Duodenal mucosa (tissue), 2 donors: ENCODE results near the gene GCDH.

ENCODE experiments used
- H3K27ac ChIP-seq: one replicate; pipeline ENCODE4 v1.7.0; 2013; ENCODE audit warnings: low read depth, low read length
- H3K27me3 ChIP-seq, 2 donors: one replicate each; pipeline ENCODE4 v1.7.0; 2013; ENCODE audit warnings: low read length in 2 of 2, control low read depth in 1 of 2; ENCODE audit not compliant: insufficient read depth in 2 of 2, control insufficient read depth in 1 of 2
- H3K36me3 ChIP-seq, 2 donors: one replicate each; pipeline ENCODE4 v1.7.0; 2013; ENCODE audit warnings: low read length in 2 of 2, control low read depth in 1 of 2; ENCODE audit not compliant: insufficient read depth in 2 of 2, control insufficient read depth in 1 of 2
- H3K4me1 ChIP-seq, 2 donors: one replicate each; pipeline ENCODE4 v1.7.0; 2013; ENCODE audit warnings: low read length in 2 of 2, control low read depth in 1 of 2; ENCODE audit not compliant: insufficient read depth in 2 of 2, control insufficient read depth in 1 of 2
- H3K4me3 ChIP-seq, 2 donors: one replicate each; pipeline ENCODE4 v1.7.0; 2013; ENCODE audit warnings: low read length in 2 of 2, low read depth in 1 of 2
- H3K9ac ChIP-seq, 2 donors: one replicate each; pipeline ENCODE4 v1.7.0; 2013; ENCODE audit warnings: low read length in 2 of 2, low read depth in 1 of 2
- H3K9me3 ChIP-seq, 2 donors: one replicate each; pipeline ENCODE4 v1.7.0; 2013; ENCODE audit warnings: low read length in 2 of 2, control low read depth in 1 of 2; ENCODE audit not compliant: control insufficient read depth in 1 of 2

The GCDH gene

GRCh38 chr19:12864143-12864542, 26.8 kb upstream of the GCDH start:
- Histone ChIP-seq H3K27ac (no peak overlapping the region), H3K4me3 (no peak overlapping the region), H3K9me3 (no peaks in the 10 kb centered on the region), H3K9ac (no peak overlapping the region), H3K36me3 (no peaks in the 10 kb centered on the region), H3K4me1 (peaks cover 6 to 11% of the 10 kb centered on the region in 2 donors), H3K27me3 (no peaks in the 10 kb centered on the region)

GRCh38 chr19:12864721-12865715, 25.9 kb upstream of the GCDH start:
- no peak overlapping the region for H3K9ac ChIP-seq
- no peaks in the 10 kb centered on the region for H3K27me3 ChIP-seq
- H3K4me3 ChIP-seq = no peak overlapping the region
- no peak overlapping the region for H3K27ac ChIP-seq
- no peaks in the 10 kb centered on the region for H3K9me3 ChIP-seq
- H3K4me1 ChIP-seq = peaks cover 6 to 11% of the 10 kb centered on the region in 2 donors
- no peaks in the 10 kb centered on the region for H3K36me3 ChIP-seq

GRCh38 chr19:12865746-12866415, 25.1 kb upstream of the GCDH start:
- no peak overlapping the region for H3K9ac ChIP-seq
- H3K4me3 ChIP-seq = no peak overlapping the region
- H3K27me3 ChIP-seq = no peaks in the 10 kb centered on the region
- H3K4me1 ChIP-seq = peaks cover 6 to 11% of the 10 kb centered on the region in 2 donors
- no peak overlapping the region for H3K27ac ChIP-seq
- H3K9me3 ChIP-seq = no peaks in the 10 kb centered on the region
- H3K36me3 ChIP-seq = no peaks in the 10 kb centered on the region

- no peaks in the 10 kb centered on the region for H3K36me3 ChIP-seq
- H3K9me3 ChIP-seq = no peaks in the 10 kb centered on the region
- H3K9ac ChIP-seq = no peak overlapping the region
- H3K27me3 ChIP-seq = no peaks in the 10 kb centered on the region
- peaks cover 6 to 11% of the 10 kb centered on the region in 2 donors for H3K4me1 ChIP-seq
- H3K27ac ChIP-seq = no peak overlapping the region
- H3K4me3 ChIP-seq = no peak overlapping the region
Measured at GRCh38 chr19:12866416-12867119, 24.4 kb upstream of the GCDH start.

GRCh38 chr19:12867120-12868099, 23.6 kb upstream of the GCDH start:
- Histone ChIP-seq H3K27ac (no peak overlapping the region), H3K4me3 (peak overlapping the region; percentile 57 to 68), H3K9me3 (no peaks in the 10 kb centered on the region), H3K27me3 (no peaks in the 10 kb centered on the region), H3K4me1 (peaks cover 6 to 11% of the 10 kb centered on the region in 2 donors), H3K9ac (peak overlapping the region in 1 of 2 donors; percentile 47), H3K36me3 (no peaks in the 10 kb centered on the region)

- H3K4me3 ChIP-seq = no peak overlapping the region
- no peak overlapping the region for H3K27ac ChIP-seq
- H3K36me3 ChIP-seq = no peaks in the 10 kb centered on the region
- H3K9me3 ChIP-seq = no peaks in the 10 kb centered on the region
- no peak overlapping the region for H3K9ac ChIP-seq
- H3K4me1 ChIP-seq = peaks cover 6 to 11% of the 10 kb centered on the region in 2 donors
- H3K27me3 ChIP-seq = no peaks in the 10 kb centered on the region
Measured at GRCh38 chr19:12868540-12869112, 22.3 kb upstream of the GCDH start.

- Histone ChIP-seq H3K4me1 (peaks cover 6 to 11% of the 10 kb centered on the region in 2 donors), H3K9ac (no peak overlapping the region), H3K27me3 (no peaks in the 10 kb centered on the region), H3K4me3 (no peak overlapping the region), H3K36me3 (peaks cover 0 to 11% of the 10 kb centered on the region in 2 donors), H3K27ac (no peak overlapping the region), H3K9me3 (no peaks in the 10 kb centered on the region)
Measured at GRCh38 chr19:12871681-12872080, 19.3 kb upstream of the GCDH start.

GRCh38 chr19:12872255-12872654, 18.7 kb upstream of the GCDH start:
- Histone ChIP-seq H3K27ac (no peak overlapping the region), H3K27me3 (no peaks in the 10 kb centered on the region), H3K9ac (no peak overlapping the region), H3K36me3 (peaks cover 0 to 11% of the 10 kb centered on the region in 2 donors), H3K4me1 (peaks cover 3 to 7% of the 10 kb centered on the region in 2 donors), H3K4me3 (no peak overlapping the region), H3K9me3 (no peaks in the 10 kb centered on the region)
